Stromal cell of bone marrow (primary cell): Measurements from ENCODE around the gene MAGEC2.

ENCODE experiments used
- DNase-seq: peaks from one replicate; pipeline ENCODE4 v3.0.0-alpha.2; 2012; ENCODE audit warnings: low read depth

Gene MAGEC2, protein sequence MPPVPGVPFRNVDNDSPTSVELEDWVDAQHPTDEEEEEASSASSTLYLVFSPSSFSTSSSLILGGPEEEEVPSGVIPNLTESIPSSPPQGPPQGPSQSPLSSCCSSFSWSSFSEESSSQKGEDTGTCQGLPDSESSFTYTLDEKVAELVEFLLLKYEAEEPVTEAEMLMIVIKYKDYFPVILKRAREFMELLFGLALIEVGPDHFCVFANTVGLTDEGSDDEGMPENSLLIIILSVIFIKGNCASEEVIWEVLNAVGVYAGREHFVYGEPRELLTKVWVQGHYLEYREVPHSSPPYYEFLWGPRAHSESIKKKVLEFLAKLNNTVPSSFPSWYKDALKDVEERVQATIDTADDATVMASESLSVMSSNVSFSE

DNA sequence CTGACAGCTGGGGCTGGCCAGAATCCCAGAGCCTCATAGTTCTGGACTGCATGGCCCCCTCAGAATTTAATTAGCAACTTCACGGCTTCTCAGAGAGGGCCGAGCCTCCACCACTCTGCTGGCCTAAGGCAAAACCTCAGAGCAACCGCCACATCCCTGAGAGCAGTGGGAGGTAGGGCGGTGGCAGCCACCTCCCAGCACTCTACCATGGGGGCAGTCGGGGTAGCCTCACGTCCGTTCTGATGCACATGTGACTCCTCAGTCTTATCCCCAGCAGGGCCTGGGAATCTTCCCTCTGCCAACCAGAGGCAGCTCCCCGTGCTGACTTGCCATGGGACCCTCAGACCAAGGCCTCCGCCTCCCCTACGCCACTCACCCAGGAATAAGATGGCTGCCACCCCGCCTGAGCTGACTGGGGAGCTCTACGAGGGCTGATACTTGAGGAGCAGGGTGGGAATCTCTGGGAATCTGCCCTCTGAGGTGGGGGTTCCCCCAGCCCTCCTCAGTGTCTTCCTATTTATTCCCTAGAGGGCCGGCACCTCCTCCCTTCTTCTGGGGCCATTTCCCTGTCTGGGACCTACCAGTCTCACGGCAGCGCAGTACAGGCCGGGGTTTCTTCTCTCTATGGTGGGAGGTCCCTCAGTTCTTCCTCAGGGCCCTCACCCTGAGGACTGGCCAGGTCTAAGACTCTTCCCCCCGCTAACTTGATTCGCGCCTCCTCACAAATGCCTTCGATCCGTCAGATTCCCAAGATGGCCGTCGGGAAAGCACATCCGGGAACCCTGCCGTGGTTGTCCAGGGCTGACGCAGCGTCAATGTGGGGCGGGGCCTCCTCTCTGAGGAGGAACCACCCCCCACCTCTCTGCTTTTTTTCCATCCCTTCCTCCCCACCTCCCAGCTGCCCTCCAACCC is at the start of gene MAGEC2:
Gene MAGEC2 (minus strand): TSS at position 769 of the 912 bp plus-strand sequence. CDS start 1,303 bp downstream, outside the sequence.
- DNase-seq: no peak

DNA sequence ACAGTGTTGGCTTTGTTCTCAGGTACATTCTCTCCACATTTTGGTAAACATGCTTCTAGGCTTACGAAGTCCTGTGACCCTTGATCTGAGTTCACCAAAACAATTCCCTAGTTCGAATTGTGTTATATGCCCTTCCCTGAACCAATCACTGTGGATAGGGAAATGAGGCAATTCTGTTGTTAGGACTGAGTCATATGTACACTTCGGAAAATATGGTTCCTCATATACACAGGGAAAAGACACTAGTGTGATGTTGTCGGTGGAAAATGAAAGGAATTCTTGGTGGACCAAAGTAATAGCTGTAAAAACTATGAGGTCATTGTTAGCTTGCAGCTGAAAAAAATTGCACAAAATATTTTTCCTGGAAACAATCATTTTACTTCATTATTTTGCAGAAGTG is 46.6 kb upstream of the MAGEC2 start:
- no peak for DNase-seq

DNA sequence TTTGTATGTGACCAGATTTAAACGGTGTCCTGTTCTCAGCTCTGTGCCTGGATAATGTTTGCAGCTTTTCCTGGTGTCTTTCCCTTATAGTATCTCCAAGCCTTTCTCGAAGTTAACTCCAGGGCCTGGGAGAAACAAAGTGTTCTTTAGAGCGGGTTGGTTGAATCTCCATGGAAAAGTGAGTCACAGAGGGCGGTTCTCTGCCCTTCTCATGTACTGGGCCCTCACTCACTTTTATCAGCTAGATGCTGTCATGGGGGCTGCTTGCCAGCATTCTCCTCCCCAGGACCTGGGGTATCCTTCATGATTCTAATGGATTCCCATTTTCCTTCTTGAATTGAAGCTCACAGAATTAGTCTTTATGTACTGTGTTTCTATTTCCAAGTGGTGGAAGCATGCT is 46.1 kb upstream of the MAGEC2 start:
- DNase-seq: no peak

DNA sequence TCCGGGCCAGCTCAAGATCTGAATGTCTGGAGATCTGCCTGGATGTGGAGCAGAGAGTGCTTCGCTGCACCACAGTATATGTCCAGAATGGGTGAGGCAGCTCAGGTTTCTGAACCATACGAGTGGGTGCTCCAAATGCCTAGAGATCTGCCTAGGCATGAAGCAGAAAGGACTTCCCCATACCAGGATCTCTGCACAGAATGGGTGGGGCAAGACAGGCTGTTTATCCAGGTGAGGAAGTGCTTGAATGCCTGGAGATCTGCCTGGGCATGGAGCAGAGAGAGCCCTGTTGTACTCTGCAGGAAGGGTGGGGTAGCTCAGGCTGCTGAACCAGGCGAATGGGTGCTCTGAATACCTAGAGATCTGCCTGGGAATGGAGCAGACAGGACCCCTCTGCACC is 45.4 kb upstream of the MAGEC2 start:
- DNase-seq: no peak

DNA sequence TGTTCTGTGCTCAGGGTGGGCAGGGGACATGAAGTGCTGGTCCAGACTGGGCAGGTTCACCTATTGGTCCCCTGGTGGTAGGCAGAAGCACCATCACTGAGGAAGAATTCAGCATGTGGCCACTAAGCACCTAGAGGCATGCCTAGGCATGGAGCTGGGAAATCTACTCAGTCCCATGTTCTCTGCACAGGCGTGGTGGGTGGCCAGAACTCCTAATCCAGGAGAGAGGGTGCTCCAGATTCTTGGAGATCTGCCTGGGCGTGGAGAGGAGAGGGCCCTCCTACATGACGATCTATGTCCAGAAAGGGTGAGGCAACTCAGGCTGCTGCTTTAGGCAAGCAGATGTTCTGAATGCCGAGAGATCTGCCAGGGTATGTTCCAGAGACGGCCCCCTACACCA is 44.6 kb upstream of the MAGEC2 start:
- no peak for DNase-seq

DNA sequence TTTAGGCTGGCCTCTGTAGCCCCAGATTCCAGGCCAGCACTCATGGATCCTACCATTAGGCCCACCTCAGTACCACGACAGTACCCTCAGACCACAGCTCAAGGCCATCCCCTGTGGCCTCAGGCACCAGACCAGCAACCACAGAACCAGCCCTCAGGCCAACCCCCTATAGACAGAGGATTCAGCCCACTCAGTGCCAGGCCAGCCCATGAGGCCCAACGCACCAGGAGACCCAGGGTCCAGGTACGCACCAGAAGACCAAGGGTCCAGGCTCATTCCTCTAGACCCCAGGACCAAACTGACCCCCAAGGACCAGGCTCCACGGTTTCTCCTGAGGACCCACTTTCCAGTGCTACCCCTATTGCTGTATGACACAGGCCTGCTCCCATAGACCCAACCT is 39.5 kb upstream of the MAGEC2 start:
- DNase-seq: no peak

DNA sequence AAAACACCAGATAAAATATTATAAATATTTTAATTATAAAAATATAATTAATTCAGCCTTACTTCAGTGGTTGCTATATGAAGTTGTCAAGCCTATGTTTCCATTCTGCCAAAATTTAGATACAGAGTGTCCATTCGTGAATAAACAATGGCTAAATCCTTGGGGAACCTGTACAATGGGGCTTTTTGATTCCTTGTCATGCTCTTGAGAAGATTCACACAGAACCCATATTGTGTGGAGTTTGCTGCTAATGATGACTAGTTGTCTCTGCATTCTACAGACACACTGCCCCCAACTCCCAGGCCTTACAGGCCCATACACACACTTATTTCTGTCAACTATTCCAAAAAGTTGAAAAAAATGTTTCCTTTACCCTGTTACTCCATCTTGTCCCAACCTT is 33.4 kb upstream of the MAGEC2 start:
- no peak for DNase-seq

DNA sequence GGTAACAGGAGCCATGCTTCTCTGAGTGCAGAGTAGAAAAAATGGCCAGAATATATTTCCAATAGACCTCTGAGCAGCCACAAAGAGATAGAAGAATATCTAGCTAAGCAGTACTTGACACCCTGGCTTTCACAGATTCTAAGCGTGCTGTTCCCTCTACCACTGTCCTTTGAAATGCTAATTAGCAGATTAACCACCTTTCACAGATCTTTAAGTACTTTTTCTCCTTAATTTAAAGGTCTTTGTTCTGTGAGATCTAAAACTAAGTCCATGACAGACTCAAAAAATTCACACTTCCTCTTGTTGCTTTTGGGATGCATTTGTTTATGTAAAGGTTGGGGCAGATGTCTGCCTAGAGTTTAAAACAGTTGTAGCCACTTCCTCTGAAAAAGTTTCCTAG is 28.3 kb upstream of the MAGEC2 start:
- no peak for DNase-seq

DNA sequence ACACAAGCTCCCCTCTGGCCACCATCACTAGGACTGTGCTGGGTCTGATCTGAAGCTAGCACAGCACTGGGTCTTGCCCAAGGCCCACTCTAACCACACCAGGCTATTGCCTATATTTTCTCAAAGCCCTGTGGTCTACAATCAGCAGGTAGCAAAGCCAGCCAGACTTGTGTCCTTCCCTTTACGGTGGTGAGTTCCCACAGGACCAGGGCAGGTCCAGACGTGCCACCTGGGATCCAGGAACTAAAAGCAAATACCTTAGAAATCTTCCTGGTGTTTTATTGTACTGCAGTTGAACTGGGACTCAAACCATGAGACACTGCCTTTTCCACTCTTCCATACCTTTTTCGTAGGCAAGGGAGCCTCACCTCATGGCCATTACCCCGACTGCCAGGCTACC is 9.0 kb upstream of the MAGEC2 start:
- DNase-seq: no peak

DNA sequence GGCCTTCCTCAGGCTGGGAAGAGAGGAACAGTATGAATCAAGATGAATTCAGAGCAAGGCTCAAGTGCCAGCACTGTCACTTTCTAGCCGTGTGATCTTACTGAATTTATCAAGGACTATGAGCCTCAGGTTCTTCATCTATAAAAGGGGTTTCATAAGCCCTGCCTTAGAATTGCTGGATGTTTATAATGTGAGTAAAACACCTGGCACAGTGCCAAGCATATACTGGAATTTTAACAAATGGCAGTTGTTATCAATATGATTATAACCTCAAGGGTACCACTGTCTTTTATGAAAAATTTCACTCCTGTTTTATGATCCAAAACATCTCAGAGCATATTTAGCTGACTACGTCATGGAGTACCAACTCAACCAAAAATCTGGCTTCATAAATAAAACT is 4.0 kb downstream of the MAGEC2 start:
- DNase-seq: no peak

DNA sequence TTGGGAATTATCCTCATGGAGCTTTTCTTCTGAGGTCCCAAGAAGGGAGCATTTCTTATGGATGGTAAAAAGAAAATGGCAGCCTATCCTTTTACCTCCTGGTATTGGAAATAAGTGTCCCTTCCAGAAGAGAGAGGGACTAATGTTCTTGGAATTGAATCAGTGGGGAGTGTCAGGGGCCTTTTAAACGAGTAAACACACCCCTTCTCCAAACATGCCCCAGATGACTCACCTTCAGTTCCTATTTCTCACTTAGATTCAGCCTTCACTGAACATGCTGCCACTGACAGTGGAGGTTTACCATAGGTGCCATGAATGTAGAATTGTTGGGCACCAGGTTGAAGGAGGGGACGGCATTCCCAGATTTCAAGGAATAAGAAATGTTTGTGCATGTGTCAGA is 19.0 kb downstream of the MAGEC2 start:
- DNase-seq: no peak

DNA sequence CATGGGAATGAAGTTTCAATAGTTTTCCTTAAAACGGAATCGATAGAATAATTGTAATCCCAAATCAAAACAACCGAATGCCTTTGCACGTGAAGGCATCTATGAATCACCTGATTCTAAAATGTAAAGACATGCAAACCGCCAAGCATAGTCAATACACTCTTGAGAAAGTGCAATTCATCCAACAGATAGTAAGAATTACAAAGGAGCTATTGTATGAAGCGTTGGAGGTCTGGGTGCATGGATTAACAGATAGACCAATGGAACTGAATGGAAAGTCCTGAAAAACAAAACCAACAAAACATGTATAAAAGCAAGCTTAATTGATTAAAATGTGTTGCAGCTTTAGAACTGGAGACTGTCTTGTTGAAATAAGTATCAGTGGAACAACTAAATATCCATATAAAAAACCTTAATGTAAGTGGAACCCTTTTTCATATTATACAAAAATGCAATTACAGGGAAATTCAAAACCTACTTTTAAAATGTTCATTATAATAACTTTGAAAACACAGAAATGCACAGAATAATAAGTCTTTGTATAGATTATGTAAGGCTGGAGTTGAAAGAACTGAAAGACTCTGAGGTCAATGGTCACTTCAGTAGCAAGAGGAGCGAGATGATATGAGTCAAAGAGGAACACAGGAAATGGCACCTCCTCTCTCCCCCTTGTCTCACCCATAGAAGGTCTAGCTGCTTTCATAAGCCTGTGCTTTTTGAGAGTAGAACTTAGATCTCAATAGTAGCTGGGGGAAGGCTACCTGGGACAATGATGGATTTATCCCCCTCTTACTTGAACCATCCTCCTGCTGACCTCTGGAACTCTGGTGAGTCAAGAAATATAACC is 20.1 kb downstream of the MAGEC2 start:
- DNase-seq: no peak

DNA sequence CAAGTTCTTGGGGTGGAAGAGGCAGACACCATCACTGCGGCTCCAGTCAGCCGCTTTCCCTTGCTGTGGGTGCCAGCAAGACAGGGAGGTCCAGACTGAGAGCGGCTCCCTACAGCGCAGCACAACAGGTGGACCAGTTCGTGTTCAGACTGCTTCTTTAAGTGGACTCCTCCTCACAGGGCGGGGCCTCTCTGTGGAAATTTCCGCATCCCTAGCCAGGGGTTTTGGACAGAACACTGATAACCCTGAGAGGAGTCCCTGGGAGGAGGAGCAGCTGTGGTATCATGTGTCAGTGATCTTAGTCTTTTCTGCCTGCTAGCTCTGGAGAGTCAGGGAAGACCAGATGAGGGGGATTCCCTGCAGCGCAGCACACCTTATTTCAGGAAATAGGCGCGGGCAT is 48.5 kb downstream of the MAGEC2 start:
- DNase-seq: no peak
